SU-DHL-6 (cell line): Measurements from ENCODE around the gene TMED7.

Experiments
- CTCF ChIP-seq: fragments of 200-600 bp; sonication (generic); IDR thresholded peaks from one replicate; pipeline ENCODE4 v1.5.1; 2017; ENCODE audit warnings: antibody characterized with exemption, mild to moderate bottlenecking, low read length, moderate library complexity; ENCODE audit not compliant: insufficient read depth, poor library complexity, severe bottlenecking
- EZH2phosphoT487 ChIP-seq: fragments of 200-600 bp; sonication (generic), shearing (Covaris generic); conservative IDR thresholded peaks from 2 replicates; pipeline ENCODE4 v1.6.1; 2018; ENCODE audit warnings: mild to moderate bottlenecking, antibody characterized with exemption, low read length, moderate library complexity, mixed read lengths

- TF ChIP-seq CTCF (no peak), EZH2phosphoT487 (no peak)
Measured at GRCh38 chr5:115607935-115608334, 17.9 kb downstream of the TMED7 start.
